ENCODE data around the gene TOX3. TPM values are rescaled to one million over a fixed set of nuclear protein-coding genes. Genes with fewer than 3 reads are reported as not detected.

The TOX3 gene
- total RNA-seq (2014; rRNA removed; shearing (Covaris generic)) = not detected in 2 replicates
- not detected in 2 replicates for polyA plus RNA-seq (2015; cell fraction: cytosol; rRNA removed)
- not detected in 2 replicates for polyA plus RNA-seq (2015; cell fraction: nucleus; rRNA removed)

DNA sequence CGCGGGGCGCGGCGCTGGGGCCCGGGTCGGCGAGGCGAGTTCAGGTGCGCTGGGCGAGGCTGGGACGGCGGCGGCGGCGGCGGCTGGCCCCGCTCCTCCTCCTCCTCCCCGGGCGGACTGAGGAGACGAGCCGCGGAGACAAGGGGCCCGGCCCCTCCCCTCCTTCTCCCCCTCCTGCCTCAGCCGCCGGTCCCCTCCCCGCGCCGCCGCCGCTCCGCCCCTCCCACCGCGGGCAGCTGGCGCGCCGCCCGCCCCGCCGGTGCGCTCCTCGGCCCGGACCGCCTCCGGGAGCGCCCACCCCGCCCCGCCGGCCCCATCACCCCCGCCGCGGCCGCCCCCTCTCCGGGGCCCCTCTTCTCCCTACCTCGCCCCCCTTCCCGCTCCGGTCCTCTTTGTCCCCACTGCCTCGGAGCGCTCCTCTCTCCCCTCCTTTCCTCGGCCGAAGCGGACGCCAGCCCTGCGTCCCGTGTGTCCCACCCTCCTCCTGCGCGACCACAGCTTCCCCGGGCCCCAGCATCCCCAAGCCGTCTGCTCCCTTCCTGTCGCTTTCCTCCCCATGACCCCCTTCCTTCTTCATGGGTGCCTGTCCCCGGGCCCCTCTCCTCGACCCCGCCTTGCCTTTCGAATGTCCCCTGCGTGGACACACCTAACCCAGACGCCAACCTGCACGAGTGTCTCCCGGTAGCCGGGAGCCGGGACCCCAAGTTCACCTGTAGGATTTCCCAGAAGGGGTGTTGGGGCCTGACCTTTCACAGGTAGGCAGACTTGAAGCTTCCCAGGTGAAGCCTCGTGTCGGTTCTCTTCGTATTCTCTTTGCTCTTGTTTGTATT, at the start of gene TOX3:
Gene TOX3 (minus strand): TSS at position 140 of the 830 bp plus-strand sequence. CDS start 420 bp downstream, outside the sequence.
- no peak for DNase-seq (ENCODE audit: low read depth)

DNA sequence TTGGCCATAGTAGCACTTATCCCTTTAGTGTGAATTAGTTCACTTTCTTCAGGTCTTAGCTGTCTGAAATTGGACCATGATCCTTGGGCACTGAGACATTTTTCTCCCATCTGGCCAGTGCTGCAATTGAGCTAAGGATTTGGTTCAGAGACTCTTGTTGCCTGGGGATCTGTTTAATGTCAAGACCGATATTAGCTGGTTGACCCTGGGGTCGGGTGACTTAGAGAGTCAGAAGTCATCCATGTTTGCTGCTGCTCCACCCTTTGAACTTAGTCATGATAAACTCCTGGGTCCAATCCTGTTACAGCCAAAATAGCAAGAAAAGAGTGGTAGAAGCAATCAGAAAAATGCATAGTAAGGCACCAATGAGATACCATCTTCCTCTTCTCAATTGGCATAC, 45.8 kb upstream of the TOX3 start:
- DNase-seq (ENCODE audit: low read depth) = no peak

DNA sequence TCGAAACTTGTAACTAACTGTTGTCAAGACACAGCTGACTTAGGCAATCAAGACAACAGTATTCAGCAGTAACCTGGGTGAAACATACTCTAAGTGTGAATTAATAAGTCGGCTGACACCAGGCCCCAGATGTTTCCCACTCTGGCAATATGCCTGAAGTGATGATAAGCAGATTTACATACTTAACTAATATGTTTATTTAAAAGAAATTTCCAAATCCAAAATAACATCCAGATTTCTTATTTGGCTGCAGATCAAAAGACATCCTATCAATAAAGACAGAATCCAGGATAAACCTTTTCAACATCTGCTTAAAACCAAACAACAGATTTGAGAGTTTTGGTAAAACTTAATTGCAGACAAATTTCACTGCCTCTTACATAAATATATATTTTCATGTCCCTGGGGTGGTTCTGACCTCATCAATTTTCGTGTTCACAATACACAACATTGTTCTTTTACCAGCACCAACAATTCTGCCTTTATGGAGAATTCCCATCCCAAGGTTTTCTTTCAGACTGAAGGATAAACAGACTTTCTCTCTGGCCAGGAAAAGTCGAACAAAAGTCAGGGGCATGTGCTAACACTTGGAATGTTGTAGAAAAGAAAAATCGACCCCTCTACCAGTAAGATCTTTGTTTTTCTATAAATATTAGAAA, 45.1 kb upstream of the TOX3 start:
- DNase-seq (ENCODE audit: low read depth) = no peak

DNA sequence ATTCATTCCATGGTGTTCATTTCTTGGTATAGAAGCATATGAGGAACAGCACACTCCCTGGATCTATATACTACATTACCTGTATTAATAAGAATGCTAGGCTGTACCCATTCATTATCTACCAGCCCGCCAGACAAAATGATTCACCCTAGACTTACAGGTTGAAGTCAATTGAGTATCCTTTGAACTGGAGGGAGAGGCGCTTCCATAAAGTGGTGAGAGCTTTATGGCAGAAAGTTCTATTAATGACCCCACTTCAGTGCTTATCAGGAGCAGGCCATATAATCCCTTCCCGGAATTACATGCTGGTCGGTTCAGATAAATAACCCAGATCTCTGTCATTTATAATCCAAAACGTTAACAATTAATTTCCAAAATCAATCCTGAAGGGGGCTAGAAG, 44.5 kb upstream of the TOX3 start:
- no peak for DNase-seq (ENCODE audit: low read depth)

DNA sequence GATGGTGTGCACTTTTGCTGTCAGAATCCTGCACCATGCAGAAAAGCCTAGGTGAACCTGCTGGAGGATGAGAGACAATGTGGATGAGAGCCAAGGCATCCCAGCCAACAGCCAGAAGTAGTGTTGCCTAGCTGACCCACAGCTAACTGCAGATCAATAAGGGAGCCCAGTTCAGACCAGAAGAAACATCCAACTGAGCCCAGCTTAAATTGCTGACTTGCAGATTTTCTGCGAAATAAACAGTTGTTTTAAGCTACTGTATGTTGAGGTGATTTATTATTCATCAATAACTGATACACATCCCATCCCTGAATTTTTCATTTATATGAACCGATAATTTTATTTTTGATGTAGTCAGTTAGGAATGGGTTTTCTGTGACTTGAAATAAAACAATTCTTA, 39.2 kb upstream of the TOX3 start:
- DNase-seq (ENCODE audit: low read depth) = no peak

DNA sequence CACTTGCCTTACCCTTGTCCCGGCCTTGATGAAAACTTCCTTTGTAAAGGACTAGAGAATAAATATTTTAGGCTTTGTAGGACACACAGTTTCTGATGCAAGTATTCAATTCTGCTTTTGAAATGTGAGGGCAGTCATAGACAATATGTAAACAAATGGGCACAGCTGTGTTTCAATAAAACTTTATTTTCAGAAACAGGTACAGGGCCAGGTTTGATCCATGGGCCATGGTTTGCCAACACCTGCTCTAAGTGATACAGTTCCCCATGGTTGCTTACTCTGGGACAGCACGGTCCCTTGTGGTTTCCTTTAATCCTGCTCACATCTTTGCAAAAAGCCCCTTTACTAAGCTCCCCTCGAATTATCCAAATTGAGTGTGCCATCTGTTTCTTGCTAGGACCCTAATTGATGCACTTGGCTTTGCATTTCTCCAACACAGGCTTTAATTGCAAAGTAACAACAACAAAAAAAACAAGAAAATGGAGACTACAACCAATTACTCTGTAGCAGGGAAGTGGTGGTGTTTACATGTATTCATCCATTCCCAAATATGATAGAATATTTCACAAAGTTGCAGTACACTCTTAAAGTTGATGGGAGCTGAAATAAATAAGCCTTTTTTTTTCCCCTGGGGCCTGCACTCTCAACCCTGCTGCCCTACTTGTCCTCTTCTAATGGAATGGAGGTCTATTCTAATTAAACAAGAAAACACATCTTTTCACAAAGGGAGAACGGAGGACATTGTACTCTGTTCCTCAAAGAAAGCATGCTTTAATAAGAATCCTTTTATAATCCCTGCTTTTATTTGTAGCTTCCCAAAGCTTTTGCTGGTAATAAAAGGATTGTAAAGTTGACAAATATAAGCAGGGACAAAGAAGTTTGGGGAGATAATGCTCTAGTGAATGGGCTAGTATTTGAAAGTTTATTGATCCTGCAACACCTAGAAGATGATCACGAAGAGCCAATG, 37.7 kb upstream of the TOX3 start:
- DNase-seq (ENCODE audit: low read depth) = no peak

DNA sequence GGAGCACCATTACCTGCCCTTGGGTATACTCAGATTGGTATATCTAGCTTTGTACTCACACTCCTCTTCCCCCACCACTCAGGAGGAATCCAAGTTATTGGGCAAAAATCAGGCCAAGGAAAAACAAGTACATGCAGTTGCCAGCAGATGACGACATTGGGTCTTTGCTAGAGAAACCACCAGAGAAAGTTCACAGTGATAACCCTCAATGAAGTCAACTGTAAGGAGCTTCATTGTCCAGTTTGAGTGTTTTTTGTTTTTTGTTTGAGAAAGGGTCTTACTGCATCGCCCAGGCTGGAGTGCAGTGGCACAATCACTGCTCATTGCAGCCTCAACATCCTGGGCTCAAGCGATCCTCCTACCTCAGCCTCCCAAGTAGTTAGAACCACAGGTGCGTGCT, 34.6 kb upstream of the TOX3 start:
- DNase-seq (ENCODE audit: low read depth) = no peak

DNA sequence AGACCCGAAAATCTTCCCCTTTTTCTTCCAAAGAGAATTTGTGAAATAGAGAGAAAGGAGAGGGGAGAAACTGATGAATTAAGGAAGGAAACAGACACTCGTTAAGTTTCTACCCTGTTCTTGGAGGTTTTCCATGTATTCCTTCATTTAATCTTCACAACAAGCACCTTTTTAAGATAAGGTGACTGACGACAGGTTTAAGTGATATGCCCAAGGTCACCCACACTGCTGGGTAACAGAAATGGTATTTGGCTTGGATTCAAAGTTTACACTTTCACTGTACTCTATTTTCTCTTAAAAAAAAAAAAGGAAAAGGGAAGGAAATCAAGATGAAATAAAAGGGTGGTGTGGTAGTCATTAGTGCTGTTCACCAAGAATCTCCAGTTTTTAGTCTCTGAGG, 33.5 kb upstream of the TOX3 start:
- no peak for DNase-seq (ENCODE audit: low read depth)

DNA sequence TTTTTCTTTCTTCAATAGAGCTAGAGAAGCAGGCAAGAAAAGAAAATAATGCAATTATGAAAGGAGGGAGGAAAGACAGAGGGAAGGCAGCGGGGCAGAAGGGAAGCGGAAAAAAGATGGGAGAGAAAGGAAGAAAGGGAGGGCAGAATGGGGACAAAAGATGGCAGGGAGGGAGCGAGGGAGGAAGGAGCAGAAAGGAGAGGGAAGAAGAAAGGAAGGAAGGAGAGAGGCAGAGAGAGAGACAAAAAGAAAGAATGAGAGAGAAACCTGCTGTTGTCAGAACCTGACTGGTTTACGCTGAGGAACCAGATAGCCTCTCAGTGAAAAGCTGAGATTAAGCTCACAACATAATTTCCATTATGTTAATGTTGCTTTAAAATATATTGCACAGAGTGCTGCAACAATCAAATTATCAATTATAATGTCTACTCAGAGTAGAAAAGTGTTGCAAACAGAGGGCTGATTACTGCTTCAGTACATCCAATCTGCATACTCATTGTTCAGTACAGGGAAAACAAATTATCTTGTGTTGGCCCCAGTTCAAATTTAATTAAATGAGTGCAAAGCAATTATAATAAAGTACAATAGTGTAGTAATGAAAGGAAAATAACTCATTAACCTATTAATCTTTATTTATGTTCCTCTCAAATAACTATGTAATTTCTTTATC, 32.0 kb upstream of the TOX3 start:
- DNase-seq (ENCODE audit: low read depth) = no peak

DNA sequence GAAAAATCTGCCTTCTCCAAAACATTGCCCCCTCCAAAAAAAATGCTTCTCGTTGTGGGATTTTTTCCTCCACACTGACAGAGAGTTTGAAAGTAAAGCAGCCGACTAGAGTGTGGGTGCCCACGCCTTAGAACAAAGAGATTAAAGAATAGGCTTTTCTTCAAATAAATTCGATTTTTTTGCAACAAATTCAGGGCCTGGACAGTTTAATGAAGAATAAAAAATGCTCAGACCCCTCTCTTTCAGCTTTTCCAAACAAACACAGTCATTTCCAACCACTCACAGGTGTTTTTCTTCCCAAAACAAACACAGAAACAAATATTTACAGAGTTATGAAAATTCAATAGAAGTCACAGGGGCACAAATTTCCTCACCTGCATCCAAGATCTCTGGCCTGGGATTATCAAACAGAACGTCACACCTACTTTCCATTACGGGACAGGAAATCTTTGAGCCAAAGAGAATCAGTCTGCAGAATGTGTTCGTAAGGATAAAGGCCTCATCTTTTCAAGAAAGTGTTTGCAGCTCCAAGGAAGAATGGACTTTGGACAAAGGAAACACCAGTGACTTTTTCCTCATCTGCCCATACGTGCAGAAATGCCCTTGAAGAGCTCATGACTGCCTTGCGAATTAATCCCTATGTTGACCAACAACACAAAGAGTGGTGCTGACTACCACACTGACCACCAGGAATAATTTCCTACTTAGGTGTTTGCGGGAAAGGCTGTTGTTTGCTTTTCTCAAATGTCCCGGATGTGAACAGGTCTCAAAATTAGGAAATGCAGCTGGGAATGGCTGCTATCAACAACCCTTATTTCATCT, 31.3 kb upstream of the TOX3 start:
- no peak for DNase-seq (ENCODE audit: low read depth)

DNA sequence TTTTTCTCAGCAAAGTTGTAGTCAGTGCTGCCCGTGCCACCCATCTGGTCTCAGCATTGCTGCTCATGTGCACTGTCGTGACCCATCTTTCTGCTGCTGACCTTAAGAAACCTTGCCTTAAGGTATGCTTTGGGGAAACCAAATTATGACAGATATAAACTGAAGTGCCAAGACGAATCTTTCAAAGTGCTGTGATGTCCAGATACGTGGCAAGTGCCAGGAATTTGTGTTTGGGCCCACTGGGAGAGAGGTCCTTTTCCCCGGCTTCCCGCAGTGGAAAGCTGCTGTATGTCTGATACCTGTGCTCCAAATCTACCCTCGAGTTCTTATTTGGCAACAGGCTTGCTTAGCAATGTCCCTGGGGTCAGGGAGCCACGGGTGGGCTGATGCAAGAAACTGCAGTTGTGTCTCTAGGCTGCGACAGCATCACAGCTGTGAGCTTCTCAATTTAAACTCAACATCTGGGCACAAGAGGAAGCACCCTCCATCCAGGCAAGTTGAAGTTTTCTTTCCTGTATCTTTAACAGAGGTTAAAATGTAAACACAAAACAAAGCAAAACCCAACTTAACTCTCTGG, 30.3 kb upstream of the TOX3 start:
- no peak for DNase-seq (ENCODE audit: low read depth)

DNA sequence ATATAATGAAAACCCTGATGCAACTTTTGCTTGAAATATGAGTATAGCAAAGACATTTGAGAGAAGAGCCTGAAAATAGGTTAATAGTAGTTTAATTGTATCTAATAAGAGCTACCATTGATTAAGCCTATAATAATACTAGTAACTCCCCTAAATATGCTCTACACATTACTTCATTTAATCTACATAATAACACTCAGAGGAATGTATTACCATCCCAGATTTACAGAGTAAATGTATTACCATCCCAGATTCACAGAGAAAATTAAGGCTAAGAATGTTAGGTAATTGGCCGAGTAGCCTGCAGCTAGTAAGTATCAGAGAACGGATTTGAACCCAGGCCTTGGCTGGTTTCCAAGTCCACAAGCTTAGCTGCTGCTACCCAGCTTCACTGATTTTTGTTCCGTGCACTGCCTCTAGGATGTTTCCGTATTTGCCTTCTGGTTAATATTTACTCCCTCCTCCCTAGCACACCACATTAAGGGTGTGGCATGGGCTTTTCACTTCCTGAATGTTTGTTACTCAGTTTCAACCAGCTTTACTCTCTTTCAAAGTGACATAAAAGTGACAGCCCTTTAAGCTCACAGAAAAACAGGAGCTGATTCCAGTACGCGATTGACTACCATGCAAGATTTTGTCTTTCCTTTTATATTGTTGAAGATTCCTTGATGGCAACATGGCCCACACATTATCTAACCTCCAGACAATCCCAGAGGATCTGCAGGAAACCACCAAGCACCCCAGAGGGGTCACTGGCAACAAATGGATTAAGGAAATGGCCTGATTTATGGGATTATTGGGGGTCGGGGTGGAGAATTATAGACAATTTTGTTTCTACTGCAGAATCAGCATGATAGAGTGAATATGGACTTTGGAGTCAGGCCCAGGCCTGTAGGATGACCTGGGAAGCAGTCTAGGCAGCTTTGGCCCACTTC, 26.7 kb upstream of the TOX3 start:
- DNase-seq (ENCODE audit: low read depth) = no peak

DNA sequence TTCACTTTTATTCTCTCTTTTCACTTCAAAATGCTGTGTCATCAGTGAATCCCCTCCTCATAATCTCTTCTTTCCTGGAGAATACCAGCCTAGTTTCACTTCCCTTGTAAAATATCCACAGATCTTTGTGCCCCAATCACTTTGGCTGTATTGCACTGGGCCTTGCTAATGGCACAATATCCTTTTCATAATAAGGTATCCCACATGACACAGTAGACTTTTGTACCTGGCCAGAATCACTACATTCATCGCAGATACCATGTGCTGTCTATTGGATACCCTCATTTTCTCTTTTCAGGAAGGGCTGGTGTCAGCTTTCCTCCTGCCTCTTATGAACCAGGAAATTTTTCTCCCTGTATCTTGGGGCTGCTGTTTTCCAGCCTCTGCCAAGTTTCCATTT, 25.7 kb upstream of the TOX3 start:
- no peak for DNase-seq (ENCODE audit: low read depth)

DNA sequence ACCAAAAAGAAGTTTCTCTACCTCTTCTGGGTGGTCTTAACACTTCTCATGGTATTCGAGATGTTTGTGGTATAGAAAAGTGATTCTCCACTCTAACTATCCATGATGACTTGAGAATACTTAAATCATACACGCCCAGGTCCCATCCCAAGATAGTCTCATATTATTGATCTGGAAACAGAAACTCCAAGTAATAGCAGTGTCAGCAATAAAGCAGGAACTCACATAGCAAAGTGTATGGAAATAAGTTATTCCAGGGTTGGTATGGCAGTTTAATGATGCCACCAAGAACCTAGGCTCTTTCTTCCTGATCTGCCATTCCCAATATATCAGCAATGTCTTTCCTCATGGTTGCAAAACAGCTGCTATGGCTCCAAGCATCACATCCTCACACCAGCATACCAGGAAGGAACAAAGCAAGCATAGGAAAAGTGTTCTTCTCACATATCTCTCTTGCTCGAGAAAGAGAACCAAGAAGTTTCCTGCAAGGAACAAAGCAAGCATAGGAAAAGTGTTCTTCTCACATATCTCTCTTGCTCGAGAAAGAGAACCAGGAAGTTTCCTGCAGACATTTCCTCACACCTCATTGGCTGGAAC, 23.6 kb upstream of the TOX3 start:
- DNase-seq (ENCODE audit: low read depth) = no peak

DNA sequence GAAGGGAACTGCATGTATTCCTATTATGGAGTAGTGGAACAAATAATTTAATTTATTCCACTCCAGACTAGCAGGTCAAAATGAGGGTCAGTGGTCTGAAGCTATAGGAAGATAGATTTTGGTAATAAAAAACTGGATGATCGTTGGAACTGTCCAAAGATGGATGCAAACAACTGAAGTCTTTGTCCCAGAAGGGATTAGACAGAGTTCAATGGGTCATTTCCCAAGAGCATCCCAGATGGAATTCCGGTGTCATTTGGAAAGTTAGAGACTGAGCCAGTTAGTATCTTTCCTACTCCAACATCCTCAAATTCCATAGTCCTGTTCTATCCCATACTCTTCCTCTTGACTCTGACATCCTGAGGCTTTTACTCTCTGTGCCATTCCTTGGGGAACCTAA, 22.8 kb upstream of the TOX3 start:
- no peak for DNase-seq (ENCODE audit: low read depth)

DNA sequence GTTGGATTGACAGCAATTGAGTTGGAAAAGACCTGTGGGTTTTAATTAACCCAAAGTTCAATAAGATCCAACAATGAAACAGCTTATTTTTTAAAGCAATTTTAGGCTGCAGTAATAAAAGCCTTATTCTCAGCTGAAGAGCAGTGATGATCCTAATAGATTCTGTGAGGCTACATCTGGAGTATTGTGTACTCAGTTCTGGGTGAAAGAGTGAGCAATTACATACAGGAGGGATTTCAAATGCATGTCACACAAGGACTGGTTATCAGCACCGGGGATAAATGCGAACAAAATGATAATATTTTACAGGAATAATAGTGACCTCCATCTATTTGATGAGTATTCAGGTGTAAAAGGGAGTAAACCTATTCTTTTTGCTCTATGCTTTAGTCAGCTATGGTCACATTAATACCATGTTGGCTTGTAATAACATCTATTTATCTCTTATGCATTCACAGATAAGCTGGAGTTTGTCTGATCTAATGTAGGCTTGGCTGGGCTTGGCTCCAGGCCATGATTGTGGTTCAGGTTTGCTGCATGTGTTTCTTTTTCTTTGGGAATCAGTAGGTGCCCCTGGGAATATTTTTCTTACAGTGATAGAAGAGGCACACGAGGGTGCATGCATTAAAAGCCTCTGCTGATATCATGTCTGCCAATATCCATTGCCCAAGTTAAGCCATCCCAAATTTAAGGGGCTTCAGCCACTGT, 22.2 kb upstream of the TOX3 start:
- no peak for DNase-seq (ENCODE audit: low read depth)

DNA sequence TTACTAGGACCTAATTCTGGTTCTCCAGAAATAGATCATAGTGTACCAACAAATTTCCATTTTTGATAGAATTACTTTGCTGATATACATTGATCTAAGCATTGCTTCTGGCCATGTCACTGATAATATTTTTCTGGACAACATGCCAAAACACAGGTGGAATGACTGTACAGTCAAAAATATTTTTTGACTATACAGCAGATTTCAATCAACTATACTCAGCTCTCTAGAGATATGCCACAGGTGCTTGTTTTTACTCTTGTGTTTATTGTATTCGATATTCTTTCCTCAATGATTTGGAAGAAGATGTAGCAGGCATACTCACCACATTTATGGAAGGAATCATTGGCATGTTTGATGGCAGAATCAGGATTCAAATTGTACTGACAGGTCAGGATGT, 21.6 kb upstream of the TOX3 start:
- DNase-seq (ENCODE audit: low read depth) = no peak

DNA sequence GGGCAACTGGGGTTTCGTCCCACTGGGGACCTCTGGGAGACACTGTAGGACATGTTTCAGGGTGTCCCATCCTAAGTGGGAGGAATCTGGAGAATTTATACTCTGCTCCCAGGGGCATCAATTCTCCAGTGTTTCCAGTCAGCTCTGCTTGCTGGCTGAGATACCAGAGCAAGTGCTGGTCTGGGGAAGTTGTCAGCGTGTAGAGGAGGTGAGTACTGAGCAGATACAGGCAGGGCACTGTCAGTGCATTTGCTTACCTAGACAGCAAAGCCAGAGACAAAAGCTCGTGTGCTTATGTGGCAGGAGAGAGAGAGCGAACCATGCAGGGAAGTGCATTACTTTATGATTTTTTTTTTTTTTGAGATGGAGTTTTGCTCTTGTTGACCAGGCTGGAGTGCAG, 20.2 kb upstream of the TOX3 start:
- DNase-seq (ENCODE audit: low read depth) = no peak

Measured in HT1080 (cell line).